ENCODE results near the gene MPDU1. TPM values are rescaled to one million over a fixed set of nuclear protein-coding genes. Genes with fewer than 3 reads are reported as not detected.

The MPDU1 gene
- total and polyA plus RNA-seq, 10 of the 15 experiments (the other 5 are each of a cell fraction or from before 2014, with no cell fraction given): 3.6 to 138 (median 78.9) TPM

DNA sequence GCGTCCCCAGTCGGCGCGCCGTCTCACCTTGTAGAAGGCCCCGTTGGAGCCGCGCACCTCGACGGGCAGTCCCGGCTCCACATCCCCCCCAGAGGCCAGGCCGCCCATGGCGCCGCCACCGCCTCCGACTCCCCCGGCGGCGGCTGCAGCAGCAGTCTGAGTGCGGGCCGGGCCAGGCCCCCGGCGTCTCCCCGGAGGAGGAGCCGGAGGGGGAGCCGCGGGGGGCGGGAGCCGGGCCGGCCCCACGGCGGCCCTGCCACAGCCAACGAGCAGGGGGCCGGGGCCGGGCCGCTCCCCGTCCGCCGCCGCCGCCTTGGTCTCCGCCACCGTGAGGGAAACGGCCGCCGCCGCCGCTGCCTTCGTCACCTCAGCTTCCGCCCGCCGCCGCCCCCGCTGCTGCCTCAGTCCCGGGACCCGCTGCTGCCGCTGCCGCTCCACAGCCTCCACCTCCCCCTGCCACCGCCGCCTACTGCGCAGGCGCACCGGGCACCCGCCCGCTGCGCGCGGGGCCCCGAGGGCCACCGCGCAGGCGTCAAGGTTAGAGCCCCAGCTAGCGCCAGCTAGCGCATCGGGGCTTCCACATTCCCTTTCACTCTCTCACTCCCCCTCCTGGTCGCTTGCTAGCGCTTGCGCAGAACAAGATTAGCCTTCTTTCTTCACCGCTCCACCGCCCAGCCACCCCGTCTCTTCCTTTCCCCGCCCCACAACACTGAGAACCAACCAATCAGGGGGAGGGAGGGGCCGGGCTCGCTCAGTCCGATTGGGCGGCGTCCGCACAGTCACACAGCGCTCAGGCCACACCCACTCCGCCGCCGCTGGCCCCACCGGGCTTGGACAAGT is 31.0 kb downstream of the MPDU1 start, which contains the start of gene FXR2:
FXR2 (minus strand) TSS at position 473 of the 840 bp plus-strand sequence; CDS start at position 108, 365 bp downstream.
- BruUV-seq (replicated peaks): no TSS peak
- Histone ChIP-seq H2AFZ (ENCODE audit: control insufficient read depth, low read depth, low read length) (peak within 1 kb of the TSS; percentile 25), H3K79me2 (ENCODE audit: control insufficient read depth, insufficient read depth, low read length) (peaks cover 31% of the 10 kb centered on the region), H3K27me3 (replicated peaks in 1 of 2; ENCODE audit: control insufficient read depth in 2 of 2, insufficient read depth in 2 of 2, low read length in 1 of 2) (no peaks in the 10 kb centered on the region), H3K4me2 (ENCODE audit: control insufficient read depth, insufficient read depth) (peak within 1 kb of the TSS; percentile 98), H3K4me3 (peak within 1 kb of the TSS; percentile 83), H3K27ac (ENCODE audit: control insufficient read depth, insufficient read depth) (peak within 1 kb of the TSS; percentile 81), H3K4me1 (ENCODE audit: control insufficient read depth, insufficient read depth, low read length) (peaks cover 4% of the 10 kb centered on the region; the same call in 1 of the 2 replicates), H3K9ac (ENCODE audit: control insufficient read depth, insufficient read depth, low read length) (peak within 1 kb of the TSS; percentile 84), H3K9me3 (replicated peaks; ENCODE audit: control insufficient read depth, insufficient read depth, low read length) (no peaks in the 10 kb centered on the region), H4K20me1 (ENCODE audit: control insufficient read depth, insufficient read depth) (no peaks in the 10 kb centered on the region; the same call in 1 of the 2 replicates), H3K36me3 (ENCODE audit: control insufficient read depth in 2 of 2, insufficient read depth in 2 of 2, low read length in 1 of 2) (peaks cover 0 to 4% of the 10 kb centered on the region in 2 experiments; a peak in 1 of 4 replicates)
- WGBS (ENCODE audit: insufficient coverage, insufficient replicate concordance, low lambda C conversion rate, missing lambda C conversion rate): under 1% methylated on average over 75 of the region's 93 CpGs
- in situ Hi-C loops (cut with MboI): no loop called here
- ChIA-PET CTCF (interaction anchor here (0.6 to 2.8 kb wide), 20 partner anchors 9 to 376 kb away, joined by 3 to 22 read pairs (median 4); partner anchors contain the start of genes MPDU1, SAT2, TP53 and WRAP53), POLR2A (interaction anchor here (0.6 to 3.6 kb wide), 14 partner anchors 13 to 278 kb away, joined by 3 to 35 read pairs (median 3); partner anchors contain the start of genes ACAP1, ATP1B2, CD68 and MPDU1), RAD21 (ENCODE audit: unreplicated experiment) (interaction anchor here (1.1 to 2.4 kb wide), 6 partner anchors 13 to 278 kb away, joined by 3 to 21 read pairs (median 7); partner anchors contain the start of genes ACAP1, CD68, MPDU1 and SAT2), SMC1A (ENCODE audit: uncharacterized antibody, unreplicated experiment) (interaction anchor here (1.0 to 1.2 kb wide), 2 partner anchors 12 to 71 kb away, joined by 4 to 5 read pairs; partner anchors contain the start of gene SAT2)
- intact Hi-C loops (cut with micrococcal nuclease; ENCODE audit: unreplicated experiment): loop anchor here (5.0 kb wide), 2 partner anchors 32 to 73 kb away; partner anchors contain the start of genes MPDU1, TP53 and WRAP53
- DNase-seq (ENCODE audit: low read depth, low spot score): peak; percentile 99
- FAIRE-seq: peak; percentile 97
- ATAC-seq: peak; percentile 95
- TF ChIP-seq STAT3 (IDR thresholded peaks at IDR 0.05; ENCODE audit: low read depth, low read length): no peak
- TF ChIP-seq, protein P1, sequence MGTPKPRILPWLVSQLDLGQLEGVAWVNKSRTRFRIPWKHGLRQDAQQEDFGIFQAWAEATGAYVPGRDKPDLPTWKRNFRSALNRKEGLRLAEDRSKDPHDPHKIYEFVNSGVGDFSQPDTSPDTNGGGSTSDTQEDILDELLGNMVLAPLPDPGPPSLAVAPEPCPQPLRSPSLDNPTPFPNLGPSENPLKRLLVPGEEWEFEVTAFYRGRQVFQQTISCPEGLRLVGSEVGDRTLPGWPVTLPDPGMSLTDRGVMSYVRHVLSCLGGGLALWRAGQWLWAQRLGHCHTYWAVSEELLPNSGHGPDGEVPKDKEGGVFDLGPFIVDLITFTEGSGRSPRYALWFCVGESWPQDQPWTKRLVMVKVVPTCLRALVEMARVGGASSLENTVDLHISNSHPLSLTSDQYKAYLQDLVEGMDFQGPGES (IDR thresholded peaks at IDR 0.05): peak; percentile 56; the same call in 1 of the 2 replicates
- 0 out of 4 replicates have a peak, but pooled peaks of 1 of the 2 experiments have one; percentile 9 for TF ChIP-seq SRF (IDR thresholded peaks at IDR 0.05; ENCODE audit: low read depth in 2 of 2, low read length in 2 of 2)
- TF ChIP-seq HDGF (IDR thresholded peaks at IDR 0.05): peak; percentile 99
- peak; percentile 7 to 85; a peak in 2 of 4 replicates for TF ChIP-seq BHLHE40 (IDR thresholded peaks at IDR 0.05; ENCODE audit: borderline replicate concordance in 1 of 2, low read depth in 2 of 2, low read length in 1 of 2)
- 0 out of 4 replicates have a peak, but pooled peaks of 1 of the 2 experiments have one; percentile 18 for TF ChIP-seq EP300 (IDR thresholded peaks at IDR 0.05; ENCODE audit: borderline replicate concordance in 1 of 2, control insufficient read depth in 1 of 2, low read depth in 2 of 2, low read length in 2 of 2)
- peak; percentile 92; the same call in 1 of the 2 replicates for TF ChIP-seq SMARCA5 (IDR thresholded peaks at IDR 0.05)
- TF ChIP-seq HCFC1 (IDR thresholded peaks at IDR 0.05; ENCODE audit: low read length): 0 out of 2 replicates have a peak, but pooled peaks have one; percentile 29
- TF ChIP-seq, protein P2, sequence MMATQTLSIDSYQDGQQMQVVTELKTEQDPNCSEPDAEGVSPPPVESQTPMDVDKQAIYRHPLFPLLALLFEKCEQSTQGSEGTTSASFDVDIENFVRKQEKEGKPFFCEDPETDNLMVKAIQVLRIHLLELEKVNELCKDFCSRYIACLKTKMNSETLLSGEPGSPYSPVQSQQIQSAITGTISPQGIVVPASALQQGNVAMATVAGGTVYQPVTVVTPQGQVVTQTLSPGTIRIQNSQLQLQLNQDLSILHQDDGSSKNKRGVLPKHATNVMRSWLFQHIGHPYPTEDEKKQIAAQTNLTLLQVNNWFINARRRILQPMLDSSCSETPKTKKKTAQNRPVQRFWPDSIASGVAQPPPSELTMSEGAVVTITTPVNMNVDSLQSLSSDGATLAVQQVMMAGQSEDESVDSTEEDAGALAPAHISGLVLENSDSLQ (IDR thresholded peaks at IDR 0.05): peak; percentile 73; the same call in 1 of the 2 replicates
- peak; percentile 91 for TF ChIP-seq NKRF (conservative IDR thresholded peaks at IDR 0.05)
- TF ChIP-seq NR2C1 (IDR thresholded peaks at IDR 0.05): no peak
- peak; percentile 44; the same call in 1 of the 2 replicates for TF ChIP-seq E2F4 (IDR thresholded peaks at IDR 0.05; ENCODE audit: low read depth, low read length)
- TF ChIP-seq GATAD2B (conservative IDR thresholded peaks at IDR 0.05; ENCODE audit: low read depth): peak; percentile 98
- TF ChIP-seq LARP7 (IDR thresholded peaks at IDR 0.05): peak; percentile 96
- no peak for TF ChIP-seq MEF2A (IDR thresholded peaks at IDR 0.05; ENCODE audit: insufficient read depth, low read depth, low read length)
- peak; percentile 85 for TF ChIP-seq RFX5 (IDR thresholded peaks at IDR 0.05; ENCODE audit: low read depth, low read length)

Measured in GM12878 (cell line).